Measurements from ENCODE around the gene ERBB4.

- no peak for TF ChIP-seq CTCF (conservative IDR thresholded peaks at IDR 0.05; ENCODE audit: low read length)
- no peak for TF ChIP-seq EZH2phosphoT487 (IDR thresholded peaks at IDR 0.05; ENCODE audit: borderline replicate concordance, low read depth, low read length)
Measured at GRCh38 chr2:212532087-212532486, 6.5 kb downstream of the ERBB4 start.
